ENCODE data around the gene NTM.
"Not testable (repeated sequence)": the region's sequence is repeated elsewhere in the genome, so short reads cannot be mapped to it uniquely, and the experiment has no call there.

The NTM gene

DNA sequence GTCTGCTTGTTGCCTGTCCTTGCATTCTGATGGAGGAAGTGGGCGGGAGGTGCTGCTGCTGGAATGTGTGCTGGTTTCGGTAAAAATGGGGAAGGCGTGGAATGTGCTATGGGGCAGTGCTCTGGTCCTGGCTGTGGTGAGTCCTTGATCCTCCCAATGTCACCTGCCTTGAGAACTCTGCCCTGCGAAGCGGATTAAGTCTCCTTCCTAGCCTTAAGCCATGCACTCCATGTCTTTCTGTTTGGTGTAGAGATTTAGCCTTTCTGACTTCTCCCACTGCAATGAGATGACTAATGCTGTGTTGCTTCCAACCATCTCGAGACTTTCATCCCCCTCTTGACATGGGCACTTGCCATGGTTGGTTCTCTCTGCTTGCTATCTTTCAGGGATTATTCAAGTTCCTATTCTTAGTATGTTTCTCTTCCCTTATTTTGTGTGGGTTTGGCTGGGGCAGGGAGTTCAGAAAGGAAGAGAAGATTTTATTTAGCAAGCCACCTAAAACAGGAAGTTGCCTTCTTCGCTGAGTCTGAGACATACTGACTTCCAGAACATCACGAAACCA, 687.9 kb downstream of the NTM start:
- no peak for DNase-seq

DNA sequence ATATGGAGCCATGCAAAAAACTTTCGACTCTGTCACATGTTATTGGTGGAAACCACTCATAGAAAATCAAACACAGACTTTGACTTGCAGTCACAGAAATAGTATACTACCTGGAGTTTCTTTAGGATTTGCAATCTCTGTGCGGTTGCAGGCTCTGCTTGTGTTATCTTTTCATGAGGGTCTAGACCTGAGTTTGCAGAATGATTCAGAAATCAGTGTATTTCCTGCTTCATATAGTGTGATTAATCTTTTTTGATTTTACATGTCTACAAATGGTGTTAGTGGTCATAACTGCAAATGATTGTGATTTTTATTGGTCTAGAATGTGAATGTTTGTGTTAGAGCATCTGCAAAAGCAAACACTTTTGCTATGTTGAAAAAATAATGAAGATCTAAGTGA, 690.2 kb downstream of the NTM start:
- DNase-seq: no peak

DNA sequence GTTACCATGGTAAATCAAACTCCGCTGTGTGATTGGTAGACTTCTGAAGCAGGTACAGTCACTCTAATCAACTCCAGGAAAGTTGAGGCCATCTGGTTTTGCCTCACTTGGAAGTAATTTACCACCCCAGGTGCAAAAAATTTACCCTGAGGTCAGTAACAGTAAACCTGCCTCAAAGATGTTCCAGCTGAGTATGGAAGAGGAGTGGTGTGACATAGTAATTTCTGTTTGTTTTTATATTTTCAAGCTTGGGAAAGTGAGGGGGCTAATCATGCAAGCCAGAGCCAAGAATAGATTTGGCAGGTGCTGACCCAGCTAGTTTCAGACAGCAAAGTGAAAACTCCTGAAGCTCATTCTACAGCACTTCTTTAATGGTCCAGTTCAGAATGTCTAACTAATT, 691.6 kb downstream of the NTM start:
- no peak for DNase-seq

DNA sequence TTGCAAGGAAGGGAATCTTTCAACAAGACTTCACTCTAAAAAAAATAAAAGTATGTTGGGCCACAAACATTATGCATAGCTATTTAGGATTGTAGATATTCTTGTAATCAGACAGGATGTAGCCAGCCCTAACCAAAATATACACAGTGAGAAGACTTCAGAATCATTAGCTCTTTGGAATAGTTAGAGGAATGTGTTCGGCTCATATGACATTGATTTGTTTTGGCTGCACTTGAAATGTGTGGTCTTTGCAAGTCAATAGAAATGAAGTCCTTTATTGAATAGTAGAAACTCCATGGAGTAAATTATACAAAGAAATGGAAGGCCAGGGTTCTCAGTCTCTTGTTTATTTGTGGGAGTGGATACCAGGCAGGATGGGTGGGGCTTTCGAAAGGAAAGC, 692.1 kb downstream of the NTM start:
- DNase-seq: no peak

DNA sequence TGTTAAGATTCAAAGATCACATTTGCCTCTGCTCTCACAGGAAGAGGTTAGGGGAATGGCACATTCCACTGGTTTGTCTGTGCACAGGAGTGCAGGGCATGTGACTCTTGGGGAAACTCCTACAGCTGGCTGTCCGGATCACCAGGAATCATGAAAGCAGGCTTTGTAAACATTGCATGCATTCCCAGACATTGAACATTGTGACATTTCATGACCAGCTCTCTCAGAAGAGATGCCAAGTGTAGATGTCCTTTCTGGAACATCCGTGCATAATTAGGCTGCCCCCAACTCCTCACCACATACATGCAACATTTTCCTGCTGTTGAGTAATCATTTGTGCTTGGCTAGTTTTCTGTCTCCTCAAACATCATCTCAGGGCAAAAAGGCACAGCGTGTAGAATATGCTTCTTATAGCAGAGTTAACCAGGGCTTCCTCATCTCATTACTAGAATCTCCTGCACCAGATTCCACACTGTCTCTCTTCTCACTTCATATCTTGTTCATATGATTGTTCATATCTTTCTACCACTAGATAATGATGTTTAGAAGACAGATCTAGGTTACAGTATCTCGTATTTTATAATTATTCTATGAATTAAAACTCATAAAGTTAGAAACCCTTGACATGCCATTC, 694.7 kb downstream of the NTM start:
- DNase-seq: no peak

- no peak for DNase-seq
These were observed 698.1 kb downstream of the NTM start for GRCh38 chr11:132068556-132068955.

GRCh38 chr11:132069593-132069992, 699.2 kb downstream of the NTM start:
- not testable (repeated sequence) for DNase-seq

DNA sequence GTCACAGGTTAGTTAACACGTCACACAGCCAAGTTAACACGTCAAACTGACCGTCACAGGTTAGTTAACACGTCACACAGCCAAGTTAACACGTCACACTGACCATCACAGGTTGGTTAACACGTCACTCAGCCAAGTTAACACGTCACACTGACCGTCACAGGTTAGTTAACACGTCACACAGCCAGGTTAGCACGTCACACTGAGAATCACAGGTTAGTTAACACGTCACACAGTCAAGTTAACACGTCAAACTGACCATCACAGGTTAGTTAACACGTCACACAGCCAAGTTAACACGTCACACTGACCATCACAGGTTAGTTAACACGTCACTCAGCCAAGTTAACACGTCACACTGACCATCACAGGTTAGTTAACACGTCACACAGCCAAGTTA, 700.5 kb downstream of the NTM start:
- DNase-seq: not testable (repeated sequence)

DNA sequence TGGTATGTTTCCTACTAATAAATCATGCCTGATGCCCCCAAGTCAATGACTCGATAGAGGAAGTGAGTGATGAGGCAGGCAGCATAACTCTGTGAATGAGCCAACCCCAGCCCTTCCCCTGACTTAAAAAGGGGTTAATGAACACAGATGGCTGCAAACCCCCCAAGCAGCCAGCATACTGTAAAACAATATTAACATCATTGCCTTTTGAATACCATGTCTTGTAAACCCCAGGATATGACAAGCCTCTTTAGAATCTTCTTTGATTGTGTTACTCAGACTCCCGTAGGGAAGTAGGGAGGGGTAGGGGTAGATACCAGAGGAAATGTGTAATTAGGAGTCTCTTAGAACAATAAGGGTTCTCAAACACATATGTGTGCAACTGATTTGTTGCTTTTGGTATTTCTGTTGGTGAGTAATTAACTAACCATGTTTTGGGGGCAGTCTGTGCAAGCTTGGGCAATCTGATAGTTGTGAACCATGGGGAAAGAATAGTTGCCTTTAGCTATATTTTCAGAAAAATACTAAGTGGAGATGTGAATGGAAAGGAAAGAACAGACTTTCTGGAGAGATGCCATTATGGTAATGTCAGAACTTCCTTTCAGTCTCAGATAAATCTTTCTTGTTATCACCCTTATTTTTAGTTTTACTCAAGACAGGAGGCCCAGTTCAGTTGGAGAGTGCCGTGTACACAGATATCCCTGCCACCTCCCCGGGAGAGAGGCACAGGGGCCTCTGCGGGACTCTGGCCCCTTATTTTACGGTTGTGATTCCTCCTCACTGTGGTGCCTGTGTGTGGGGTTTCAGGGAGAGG, 701.8 kb downstream of the NTM start:
- DNase-seq: no peak

- no peak for DNase-seq
These were observed 702.4 kb downstream of the NTM start for GRCh38 chr11:132072858-132073211.

GRCh38 chr11:132073787-132074186, 703.4 kb downstream of the NTM start:
- no peak for DNase-seq

DNA sequence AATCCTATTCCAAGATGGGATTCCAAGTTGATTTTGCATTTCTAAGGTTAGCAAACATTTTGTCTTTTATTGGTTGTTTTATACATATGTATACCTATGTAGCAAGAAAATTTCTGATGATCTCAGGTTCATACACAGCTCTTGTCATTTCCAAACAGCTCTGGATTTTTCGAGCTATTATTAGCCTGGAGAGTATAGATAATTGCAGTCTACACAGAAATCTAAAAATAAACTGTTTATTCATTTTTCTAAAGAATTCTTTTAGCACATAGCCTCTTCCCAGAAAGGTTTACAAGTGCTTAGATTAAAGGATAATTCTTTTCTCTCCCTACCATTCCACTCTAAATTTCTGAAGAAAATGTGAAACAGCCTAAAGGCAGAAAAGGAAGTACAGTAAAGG, 705.0 kb downstream of the NTM start:
- DNase-seq: no peak

GRCh38 chr11:132077416-132077815, 707.0 kb downstream of the NTM start:
- no peak for DNase-seq

- no peak for DNase-seq
These were observed 708.1 kb downstream of the NTM start for GRCh38 chr11:132078264-132079076.

DNA sequence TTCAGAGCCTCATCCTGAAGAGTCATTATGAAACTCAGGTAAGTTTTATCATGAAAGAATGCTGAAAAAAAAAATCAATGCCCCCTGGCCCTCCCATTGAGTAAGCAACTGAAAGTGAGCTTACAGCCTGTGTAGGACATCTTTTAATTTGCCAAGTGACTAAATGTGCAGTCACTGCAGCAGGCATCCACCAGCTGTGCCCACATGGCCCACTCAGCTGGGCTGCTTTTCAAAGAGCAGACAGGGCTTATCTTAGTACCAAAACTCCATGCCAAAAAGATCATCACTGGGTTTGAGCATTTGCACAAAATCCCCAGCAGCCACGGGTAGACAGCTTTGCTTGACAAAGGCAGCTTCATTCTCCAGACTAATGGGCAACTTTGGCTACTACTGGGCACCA, 709.7 kb downstream of the NTM start:
- DNase-seq: no peak

GRCh38 chr11:132082566-132082965, 712.2 kb downstream of the NTM start:
- DNase-seq: no peak

DNA sequence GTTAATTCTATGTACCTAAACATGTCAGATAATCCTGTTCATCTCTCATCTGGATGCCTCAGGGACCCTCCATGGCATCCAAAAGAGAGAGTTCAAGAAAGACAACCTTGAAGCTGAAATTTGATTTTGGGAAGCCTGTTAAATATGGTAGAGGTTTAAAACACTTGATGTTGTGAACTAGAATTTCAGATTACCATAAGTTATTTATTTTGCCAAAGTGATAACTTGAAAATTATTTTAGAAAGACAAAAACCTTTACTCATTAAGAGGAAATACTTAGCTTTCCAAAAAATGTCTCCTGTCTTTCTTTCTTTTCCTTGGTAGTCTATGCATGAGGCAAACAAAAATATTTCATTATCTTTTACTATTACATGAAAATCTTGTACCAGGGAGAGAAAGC, 714.0 kb downstream of the NTM start:
- DNase-seq: no peak

GRCh38 chr11:132087148-132087547, 716.7 kb downstream of the NTM start:
- DNase-seq: no peak

GRCh38 chr11:132088551-132088950, 718.1 kb downstream of the NTM start:
- DNase-seq: no peak

- DNase-seq: no peak
These were observed 723.3 kb downstream of the NTM start for GRCh38 chr11:132093536-132094259.

DNA sequence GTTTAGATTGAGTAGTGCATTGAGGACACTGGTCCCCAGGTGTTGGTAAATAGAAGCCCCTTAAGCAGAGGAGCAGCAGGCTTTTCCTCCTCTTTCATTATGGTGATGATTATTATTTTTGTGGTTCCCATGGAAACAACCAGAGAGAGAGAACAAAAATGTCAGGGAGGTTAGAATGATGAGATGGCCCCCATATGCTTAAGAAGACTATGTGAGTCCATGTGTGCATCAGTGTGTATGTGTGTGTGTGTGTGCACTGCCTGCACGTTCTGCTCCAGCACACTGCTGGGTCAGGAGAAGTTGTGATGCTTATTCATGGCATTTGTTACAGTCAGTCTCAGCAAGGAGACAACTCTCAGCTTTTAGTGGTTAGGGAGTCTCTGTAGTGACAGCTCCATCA, 724.2 kb downstream of the NTM start:
- no peak for DNase-seq

- DNase-seq: no peak
These were observed 725.1 kb downstream of the NTM start for GRCh38 chr11:132095230-132096131.
